Peyer's patch (tissue), 4 donors: ENCODE results near the gene LSR. TPM values are rescaled to one million over a fixed set of nuclear protein-coding genes. Genes with fewer than 3 reads are reported as not detected.
A peak's percentile ranks its signal among the peaks of the same experiment; 100 is the strongest.

Source experiments
- DNase-seq, 3 donors: peaks; one replicate each; pipeline ENCODE4 v3.0.0-alpha.2; 2017 to 2019
- H3K27ac ChIP-seq, 4 donors: fragments of 200-600 bp; sonication (generic); one replicate each; pipeline ENCODE4 v1.5.1; 2016 to 2019
- H3K27me3 ChIP-seq, 2 donors: fragments of 200-600 bp; sonication (generic); one replicate each; pipeline ENCODE4 v1.5.1; 2019
- H3K36me3 ChIP-seq, 3 donors: fragments of 200-600 bp; sonication (generic); one replicate each; pipeline ENCODE4 v1.5.1; 2016 to 2019
- H3K4me1 ChIP-seq, 4 donors: fragments of 200-600 bp; sonication (generic); one replicate each; pipeline ENCODE4 v1.5.1; 2016 to 2019
- H3K4me3 ChIP-seq, 4 donors: fragments of 200-600 bp; sonication (generic); 1 replicate in 3 of 4; 2 replicates in 1 of 4; pipeline ENCODE4 v1.5.1; 2016 to 2019; ENCODE audit warnings: mild to moderate bottlenecking in 1 of 4
- H3K9me3 ChIP-seq, 4 donors: fragments of 200-600 bp; sonication (generic); one replicate each; pipeline ENCODE4 v1.5.1; 2016 to 2019; ENCODE audit warnings: mild to moderate bottlenecking in 1 of 4
- POLR2A ChIP-seq, 2 donors: fragments of 450-650 bp; IDR thresholded peaks; one replicate each; pipeline ENCODE4 v1.5.1; 2017; ENCODE audit warnings: antibody characterized with exemption in 2 of 2, mild to moderate bottlenecking in 2 of 2, moderate library complexity in 2 of 2
- total RNA-seq, 4 donors: library from RNA; depleted of rRNA; stranded (reverse); fragments of >200 nt; gene quantifications; one replicate each; pipeline ENCODE4 v1.1.0, GENCODE V29; 2016
- TF ChIP-seq, protein P1 (sequence below), 6 experiments: fragments of 450-650 bp in 4 of 6; fragments of 200-600 bp in 2 of 6; sonication (generic) in 1 of 6; IDR thresholded peaks; one replicate each; pipeline ENCODE4 v1.5.1; 2017 to 2019; ENCODE audit warnings: antibody characterized with exemption in 6 of 6, mild to moderate bottlenecking in 3 of 6, moderate library complexity in 1 of 6

Gene LSR, protein sequence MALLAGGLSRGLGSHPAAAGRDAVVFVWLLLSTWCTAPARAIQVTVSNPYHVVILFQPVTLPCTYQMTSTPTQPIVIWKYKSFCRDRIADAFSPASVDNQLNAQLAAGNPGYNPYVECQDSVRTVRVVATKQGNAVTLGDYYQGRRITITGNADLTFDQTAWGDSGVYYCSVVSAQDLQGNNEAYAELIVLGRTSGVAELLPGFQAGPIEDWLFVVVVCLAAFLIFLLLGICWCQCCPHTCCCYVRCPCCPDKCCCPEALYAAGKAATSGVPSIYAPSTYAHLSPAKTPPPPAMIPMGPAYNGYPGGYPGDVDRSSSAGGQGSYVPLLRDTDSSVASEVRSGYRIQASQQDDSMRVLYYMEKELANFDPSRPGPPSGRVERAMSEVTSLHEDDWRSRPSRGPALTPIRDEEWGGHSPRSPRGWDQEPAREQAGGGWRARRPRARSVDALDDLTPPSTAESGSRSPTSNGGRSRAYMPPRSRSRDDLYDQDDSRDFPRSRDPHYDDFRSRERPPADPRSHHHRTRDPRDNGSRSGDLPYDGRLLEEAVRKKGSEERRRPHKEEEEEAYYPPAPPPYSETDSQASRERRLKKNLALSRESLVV
- total RNA-seq = 100 to 1,000 TPM in 3 of 4 donors, 10 to 100 TPM in 1; 28.9 to 214 (median 188) TPM

DNA sequence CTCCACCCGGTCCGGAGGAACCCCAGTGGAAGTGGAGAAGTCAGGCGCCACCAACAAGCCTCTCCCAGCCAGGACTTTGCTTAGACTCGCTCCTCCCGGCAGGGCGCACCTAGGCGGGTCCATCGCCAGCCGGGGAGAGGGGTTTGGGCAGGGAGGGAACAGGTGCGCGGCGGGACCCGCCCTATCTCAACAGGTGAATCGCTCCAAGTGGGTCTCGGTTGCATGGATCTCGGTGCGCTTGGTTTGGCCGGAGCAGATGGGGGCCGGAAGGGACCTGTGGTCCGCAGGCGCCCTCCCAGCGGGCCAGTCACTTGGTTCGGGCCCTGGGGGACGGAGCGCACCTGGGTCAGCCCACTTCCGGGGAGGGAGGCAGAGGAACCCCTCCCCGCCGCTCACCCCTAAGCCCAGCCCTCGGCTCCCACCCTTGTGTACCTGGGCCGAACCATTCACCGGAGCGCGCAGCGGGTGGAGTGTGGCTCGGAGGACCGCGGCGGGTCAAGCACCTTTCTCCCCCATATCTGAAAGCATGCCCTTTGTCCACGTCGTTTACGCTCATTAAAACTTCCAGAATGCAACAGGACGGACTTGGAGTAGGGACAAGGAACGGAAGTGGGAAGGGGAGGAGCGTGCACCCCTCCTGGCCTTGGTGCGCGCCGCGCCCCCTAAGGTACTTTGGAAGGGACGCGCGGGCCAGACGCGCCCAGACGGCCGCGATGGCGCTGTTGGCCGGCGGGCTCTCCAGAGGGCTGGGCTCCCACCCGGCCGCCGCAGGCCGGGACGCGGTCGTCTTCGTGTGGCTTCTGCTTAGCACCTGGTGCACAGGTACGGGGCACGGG, at the start of gene LSR:
Gene LSR, plus strand, starts transcription at position 693 of the 836 bp plus-strand sequence. Its CDS starts 21 bp downstream, at position 714.
- Histone ChIP-seq H3K27me3 (no peaks in the 10 kb centered on the region), H3K27ac (peak within 1 kb of the TSS; percentile 89 to 98 (median 94)), H3K36me3 (peaks cover 0 to 16% (median 0%) of the 10 kb centered on the region in 3 donors), H3K4me1 (peaks cover 0 to 19% (median 0%) of the 10 kb centered on the region in 4 donors), H3K4me3 (peak within 1 kb of the TSS; percentile 73 to 90 (median 75)), H3K9me3 (no peaks in the 10 kb centered on the region)
- TF ChIP-seq POLR2A (IDR thresholded peaks at IDR 0.05) = peak; percentile 88 to 89
- TF ChIP-seq, protein P1, sequence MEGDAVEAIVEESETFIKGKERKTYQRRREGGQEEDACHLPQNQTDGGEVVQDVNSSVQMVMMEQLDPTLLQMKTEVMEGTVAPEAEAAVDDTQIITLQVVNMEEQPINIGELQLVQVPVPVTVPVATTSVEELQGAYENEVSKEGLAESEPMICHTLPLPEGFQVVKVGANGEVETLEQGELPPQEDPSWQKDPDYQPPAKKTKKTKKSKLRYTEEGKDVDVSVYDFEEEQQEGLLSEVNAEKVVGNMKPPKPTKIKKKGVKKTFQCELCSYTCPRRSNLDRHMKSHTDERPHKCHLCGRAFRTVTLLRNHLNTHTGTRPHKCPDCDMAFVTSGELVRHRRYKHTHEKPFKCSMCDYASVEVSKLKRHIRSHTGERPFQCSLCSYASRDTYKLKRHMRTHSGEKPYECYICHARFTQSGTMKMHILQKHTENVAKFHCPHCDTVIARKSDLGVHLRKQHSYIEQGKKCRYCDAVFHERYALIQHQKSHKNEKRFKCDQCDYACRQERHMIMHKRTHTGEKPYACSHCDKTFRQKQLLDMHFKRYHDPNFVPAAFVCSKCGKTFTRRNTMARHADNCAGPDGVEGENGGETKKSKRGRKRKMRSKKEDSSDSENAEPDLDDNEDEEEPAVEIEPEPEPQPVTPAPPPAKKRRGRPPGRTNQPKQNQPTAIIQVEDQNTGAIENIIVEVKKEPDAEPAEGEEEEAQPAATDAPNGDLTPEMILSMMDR (IDR thresholded peaks at IDR 0.05) = peak in 2 of 6 experiments; percentile 9 to 18
- DNase-seq = peak; percentile 89 to 96 (median 94)

DNA sequence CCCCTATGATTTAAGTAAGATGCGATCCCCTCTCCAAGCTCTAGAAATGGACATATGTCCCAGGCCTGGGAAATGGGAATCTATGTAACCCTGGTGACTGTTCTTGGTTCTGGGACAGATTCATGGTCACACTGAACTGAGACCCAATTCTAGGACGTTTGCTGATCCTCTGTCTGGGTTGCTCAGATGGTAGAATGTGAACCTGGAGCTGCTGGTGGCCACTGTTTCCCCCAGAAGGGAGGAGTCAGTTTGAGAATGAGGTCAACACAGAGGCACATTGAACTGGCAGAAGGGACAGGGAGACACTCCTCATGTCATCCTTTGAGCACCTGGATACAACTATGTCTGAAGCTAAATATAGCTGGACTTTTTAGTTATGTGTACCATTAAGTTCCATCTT, 49.3 kb upstream of the LSR start:
- no peak for TF ChIP-seq POLR2A (IDR thresholded peaks at IDR 0.05)
- TF ChIP-seq, protein P1 (IDR thresholded peaks at IDR 0.05) = no peak
- H3K27ac ChIP-seq = no peak overlapping the region
- no peaks in the 10 kb centered on the region for H3K9me3 ChIP-seq
- H3K4me3 ChIP-seq = no peak overlapping the region
- no peaks in the 10 kb centered on the region for H3K27me3 ChIP-seq
- no peaks in the 10 kb centered on the region for H3K36me3 ChIP-seq
- peaks cover 0 to 2% (median 0%) of the 10 kb centered on the region in 4 donors for H3K4me1 ChIP-seq
- DNase-seq = no peak

DNA sequence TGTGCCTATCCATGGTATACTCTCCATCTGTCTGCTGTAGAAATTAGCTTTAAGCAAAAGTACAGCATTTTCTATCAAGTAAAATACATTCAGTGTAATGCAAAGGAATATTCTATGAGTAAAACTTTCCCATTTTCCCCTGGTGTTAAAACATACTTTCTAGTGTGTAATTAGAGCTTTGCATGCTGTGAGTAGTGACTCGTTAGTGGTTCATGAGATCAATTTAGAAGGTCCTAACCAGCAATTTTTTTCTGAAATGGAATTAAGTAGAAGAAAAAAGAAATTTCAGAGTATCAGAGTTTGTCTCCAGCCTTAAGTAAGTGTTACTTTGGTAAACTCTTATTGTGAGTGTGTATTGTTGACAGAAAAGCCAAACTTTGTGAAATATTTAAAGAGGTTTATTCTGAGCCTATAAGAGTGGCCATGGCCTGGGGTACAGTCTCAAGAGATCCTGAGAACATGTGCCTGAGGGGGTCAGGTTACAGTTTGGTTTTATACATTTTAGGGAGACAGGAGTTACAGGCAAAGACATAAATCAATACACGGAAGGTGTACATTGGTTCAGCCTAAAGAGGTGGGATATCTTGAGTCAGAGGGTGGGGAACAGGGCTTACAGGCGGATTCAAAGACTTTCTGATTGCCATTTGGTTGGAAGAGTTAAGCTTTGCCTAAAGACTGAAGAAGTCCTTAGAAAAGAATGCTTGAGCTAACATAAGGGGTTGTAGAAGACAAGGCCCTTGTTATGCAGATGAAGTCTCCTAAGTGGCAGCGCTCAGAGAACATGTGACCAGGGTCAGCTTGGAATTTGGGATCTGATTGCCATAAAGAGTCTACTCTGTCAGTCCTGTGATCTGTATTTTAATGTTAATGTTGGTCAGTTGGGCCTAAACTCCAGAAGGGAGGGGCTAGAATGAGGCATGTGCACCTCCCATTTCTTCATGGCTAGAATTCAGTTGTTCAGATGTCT, 45.8 kb upstream of the LSR start:
- Histone ChIP-seq H3K27me3 (no peaks in the 10 kb centered on the region), H3K9me3 (no peaks in the 10 kb centered on the region), H3K27ac (no peak overlapping the region), H3K4me1 (peaks cover 0 to 27% (median 7%) of the 10 kb centered on the region in 4 donors), H3K36me3 (no peaks in the 10 kb centered on the region), H3K4me3 (no peak overlapping the region)
- TF ChIP-seq, protein P1 (IDR thresholded peaks at IDR 0.05) = no peak
- no peak for TF ChIP-seq POLR2A (IDR thresholded peaks at IDR 0.05)
- no peak for DNase-seq

DNA sequence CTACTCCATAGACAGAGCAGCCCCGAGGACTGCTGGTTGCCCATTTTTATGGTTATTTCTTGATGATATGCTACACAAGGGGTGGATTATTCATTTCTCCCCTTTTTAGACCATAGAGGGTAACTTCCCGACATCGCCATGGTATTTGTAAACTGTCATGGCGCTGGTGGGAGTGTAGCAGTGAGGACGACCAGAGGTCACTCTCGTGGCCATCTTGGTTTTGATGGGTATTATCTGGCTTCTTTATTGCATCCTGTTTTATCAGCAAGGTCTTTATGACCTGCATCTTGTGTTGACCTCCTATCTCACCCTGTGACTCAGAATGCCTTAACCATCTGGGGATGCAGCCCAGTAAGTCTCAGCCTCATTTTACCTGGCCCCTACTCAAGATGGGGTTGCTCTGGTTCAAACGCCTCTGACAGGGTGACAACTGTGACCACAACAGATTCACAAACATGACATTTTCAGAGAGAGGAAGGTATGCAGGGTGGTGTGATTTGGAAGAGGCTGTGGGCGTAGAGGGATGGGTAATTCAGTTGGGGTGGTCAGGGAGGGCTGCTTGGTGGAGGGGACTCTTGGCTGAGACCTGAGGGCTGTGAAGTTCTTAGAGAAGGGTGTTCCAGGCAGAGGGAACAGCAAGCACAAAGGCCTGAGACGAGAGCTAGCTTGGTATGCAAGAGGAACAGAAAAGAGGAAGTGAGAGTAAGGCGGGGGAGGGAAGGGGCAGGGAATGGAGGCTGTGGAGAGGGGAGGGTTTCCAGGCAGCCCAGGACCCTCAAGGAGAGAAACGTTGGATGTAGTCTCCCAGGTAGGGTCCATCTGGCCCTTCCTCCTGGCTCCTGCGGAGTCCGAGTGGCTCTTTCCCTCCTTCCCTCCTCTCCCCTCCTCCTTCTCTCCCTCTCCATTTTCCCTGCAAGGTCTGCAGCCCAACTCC, 43.7 kb upstream of the LSR start:
- H3K36me3 ChIP-seq = no peaks in the 10 kb centered on the region
- DNase-seq = peak in 2 of 3 donors; percentile 79 to 81
- H3K27ac ChIP-seq = peak overlapping the region; percentile 28 to 87 (median 78)
- TF ChIP-seq, protein P1 (IDR thresholded peaks at IDR 0.05) = no peak
- TF ChIP-seq POLR2A (IDR thresholded peaks at IDR 0.05) = no peak
- H3K4me1 ChIP-seq = peaks cover 0 to 27% (median 8%) of the 10 kb centered on the region in 4 donors
- H3K27me3 ChIP-seq = no peaks in the 10 kb centered on the region
- no peak overlapping the region for H3K4me3 ChIP-seq
- H3K9me3 ChIP-seq = no peaks in the 10 kb centered on the region
